WERI-Rb-1 (cell line): ENCODE results near the gene PFN3.

ENCODE experiments used
- DNase-seq: peaks from one replicate; pipeline ENCODE4 v3.0.0-alpha.2; 2020
- H3K27ac ChIP-seq: fragments of 250-450 bp; sonication (Bioruptor Pico); 2 replicates; pipeline ENCODE4 v1.5.1; 2020; ENCODE audit warnings: mild to moderate bottlenecking, moderate library complexity
- H3K27me3 ChIP-seq: fragments of 250-450 bp; sonication (Bioruptor Pico); 2 replicates; pipeline ENCODE4 v1.5.1; 2021; ENCODE audit warnings: mild to moderate bottlenecking, low read depth, moderate library complexity; ENCODE audit not compliant: insufficient read depth, severe bottlenecking
- H3K36me3 ChIP-seq: fragments of 250-450 bp; sonication (Bioruptor Pico); 2 replicates; pipeline ENCODE4 v1.5.1; 2020; ENCODE audit warnings: mild to moderate bottlenecking, moderate library complexity
- H3K4me3 ChIP-seq: 2 replicates; pipeline ENCODE4 v1.5.1; 2011; ENCODE audit warnings: low read depth, mild to moderate bottlenecking, control low read depth, low read length
- H3K9me3 ChIP-seq: fragments of 250-450 bp; sonication (Bioruptor Pico); 2 replicates; pipeline ENCODE4 v1.5.1; 2021; ENCODE audit warnings: mild to moderate bottlenecking, moderate library complexity; ENCODE audit not compliant: severe bottlenecking
- CTCF ChIP-seq: IDR thresholded peaks from 2 replicates; pipeline ENCODE4 v1.5.1; 2011; ENCODE audit warnings: low read depth, mild to moderate bottlenecking, control low read depth, inconsistent platforms, low read length

The PFN3 gene

GRCh38 chr5:177414481-177414880, 14.0 kb upstream of the PFN3 start:
- no peak overlapping the region for H3K27ac ChIP-seq
- H3K27me3 ChIP-seq, result no peaks in the 10 kb centered on the region
- no peak overlapping the region for H3K4me3 ChIP-seq
- no peak for TF ChIP-seq CTCF
- H3K9me3 ChIP-seq, result no peaks in the 10 kb centered on the region
- DNase-seq, result no peak
- H3K36me3 ChIP-seq, result no peaks in the 10 kb centered on the region

GRCh38 chr5:177412603-177413233, 12.3 kb upstream of the PFN3 start:
- no peak for TF ChIP-seq CTCF
- no peak overlapping the region for H3K4me3 ChIP-seq

GRCh38 chr5:177410575-177410974, 10.1 kb upstream of the PFN3 start:
- Histone ChIP-seq H3K27ac (no peak overlapping the region), H3K36me3 (no peaks in the 10 kb centered on the region), H3K27me3 (no peaks in the 10 kb centered on the region), H3K9me3 (no peaks in the 10 kb centered on the region), H3K4me3 (no peak overlapping the region)
- no peak for DNase-seq
- no peak for TF ChIP-seq CTCF

More at GRCh38 chr5:177412603-177413233, 12.3 kb upstream of the PFN3 start:
- DNase-seq, result no peak
- H3K9me3 ChIP-seq, result no peaks in the 10 kb centered on the region
- H3K27ac ChIP-seq, result no peak overlapping the region
- H3K36me3 ChIP-seq, result no peaks in the 10 kb centered on the region
- H3K27me3 ChIP-seq, result no peaks in the 10 kb centered on the region

GRCh38 chr5:177409043-177409801, 8.8 kb upstream of the PFN3 start, which contains the start of gene F12:
Gene F12 (minus strand): TSS chr5:177409564. CDS start chr5:177409527, 37 bp downstream.
- Histone ChIP-seq H3K4me3 (no peak within 1 kb of the TSS), H3K27ac (no peak within 1 kb of the TSS), H3K27me3 (no peaks in the 10 kb centered on the region), H3K36me3 (no peaks in the 10 kb centered on the region), H3K9me3 (no peaks in the 10 kb centered on the region)
- DNase-seq, result no peak
- TF ChIP-seq CTCF, result no peak

GRCh38 chr5:177405805-177406204, 5.3 kb upstream of the PFN3 start:
- Histone ChIP-seq H3K27ac (no peak overlapping the region), H3K4me3 (no peak overlapping the region), H3K27me3 (no peaks in the 10 kb centered on the region), H3K9me3 (no peaks in the 10 kb centered on the region), H3K36me3 (no peaks in the 10 kb centered on the region)
- no peak for TF ChIP-seq CTCF
- no peak for DNase-seq
